Left hindlimb (tissue), 1 donor: ENCODE data around the gene NUTM2G.
"Not testable (repeated sequence)": the region's sequence is repeated elsewhere in the genome, so short reads cannot be mapped to it uniquely, and the experiment has no call there.

Experiments
- DNase-seq: peaks from one replicate; pipeline ENCODE4 v3.0.0-alpha.2; 2018

The NUTM2G gene, protein sequence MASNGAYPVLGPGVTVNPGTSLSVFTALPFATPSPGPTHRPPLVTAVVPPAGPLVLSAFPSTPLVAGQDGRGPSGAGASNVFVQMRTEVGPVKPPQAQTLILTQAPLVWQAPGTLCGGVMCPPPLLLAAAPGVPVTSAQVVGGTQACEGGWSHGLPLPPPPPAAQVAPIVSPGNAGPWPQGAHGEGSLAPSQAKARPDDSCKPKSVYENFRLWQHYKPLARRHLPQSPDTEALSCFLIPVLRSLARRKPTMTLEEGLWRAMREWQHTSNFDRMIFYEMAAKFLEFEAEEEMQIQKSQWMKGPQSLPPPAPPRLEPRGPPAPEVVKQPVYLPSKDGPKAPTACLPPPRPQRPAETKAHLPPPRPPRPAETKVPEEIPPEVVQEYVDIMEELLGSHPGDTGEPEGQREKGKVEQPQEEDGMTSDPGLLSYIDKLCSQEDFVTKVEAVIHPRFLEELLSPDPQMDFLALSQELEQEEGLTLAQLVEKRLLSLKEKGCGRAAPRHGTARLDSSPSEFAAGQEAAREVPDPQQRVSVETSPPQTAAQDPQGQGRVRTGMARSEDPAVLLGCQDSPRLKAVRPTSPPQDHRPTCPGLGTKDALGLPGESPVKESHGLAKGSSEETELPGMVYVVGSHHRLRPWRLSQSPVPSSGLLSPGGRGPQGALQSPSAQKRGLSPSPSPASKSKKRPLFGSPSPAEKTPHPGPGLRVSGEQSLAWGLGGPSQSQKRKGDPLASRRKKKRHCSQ

DNA sequence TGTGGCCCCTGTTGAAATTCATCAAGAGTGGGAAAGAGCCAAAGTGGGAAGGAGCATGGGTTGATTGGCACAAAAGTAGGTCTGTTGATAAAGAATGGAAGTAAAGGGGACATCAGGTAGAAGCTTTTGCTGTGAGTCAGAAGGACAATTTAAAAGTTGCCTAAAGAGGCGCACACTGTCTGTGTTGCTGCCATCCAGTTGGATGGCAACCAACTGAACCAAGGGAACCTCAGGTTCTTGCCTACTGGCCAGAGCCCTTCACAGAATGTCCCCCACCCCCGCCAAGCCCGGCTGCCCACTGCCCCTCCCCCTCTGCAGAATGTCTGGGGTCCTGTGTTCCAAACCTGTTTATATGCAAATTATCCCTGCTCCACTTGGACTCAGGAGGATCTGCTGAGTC lies at the start of gene NUTM2G:
TSS of gene NUTM2G (plus strand) at position 301 of the 400 bp plus-strand sequence. CDS start 182 bp downstream, outside the sequence.
- not testable (repeated sequence) for DNase-seq

DNA sequence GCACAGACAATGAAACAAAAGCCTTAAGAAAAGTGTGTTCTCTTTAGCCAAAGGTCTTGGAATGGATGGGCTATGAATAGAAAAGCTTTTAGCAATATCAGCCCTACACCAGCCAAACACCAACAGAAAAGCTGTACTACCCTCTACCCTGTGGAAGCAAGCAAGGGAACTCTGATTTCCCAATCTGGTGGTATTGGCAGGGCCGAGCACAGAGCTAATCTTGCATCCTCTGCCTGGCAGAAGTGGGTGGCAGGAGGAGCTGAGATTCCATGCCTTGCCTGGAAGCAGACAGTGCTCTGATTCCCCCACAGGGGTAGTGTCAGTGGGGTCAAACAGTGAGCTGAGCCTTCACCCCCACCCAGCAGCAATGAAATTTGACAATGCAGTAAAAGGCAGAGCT lies 44.7 kb upstream of the NUTM2G start:
- no peak for DNase-seq

DNA sequence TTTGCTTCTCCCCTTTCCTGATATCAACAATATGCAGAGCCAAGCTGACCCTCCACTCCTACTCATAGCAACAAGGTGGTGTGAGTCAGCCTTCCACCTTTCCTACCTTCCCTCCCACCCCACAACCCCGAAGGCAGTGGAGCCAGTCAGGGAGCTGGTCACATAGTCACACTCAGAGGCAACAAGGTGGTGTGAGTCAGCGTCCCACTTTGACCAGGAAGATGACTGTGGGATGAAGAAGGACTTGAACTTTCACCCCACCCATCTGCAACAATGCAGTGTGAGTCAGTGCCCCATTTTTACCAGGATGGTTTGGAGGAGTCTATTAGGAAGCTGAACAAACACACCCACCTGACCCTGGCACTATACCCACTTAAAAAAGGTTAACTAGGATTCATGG lies 44.2 kb upstream of the NUTM2G start:
- no peak for DNase-seq

DNA sequence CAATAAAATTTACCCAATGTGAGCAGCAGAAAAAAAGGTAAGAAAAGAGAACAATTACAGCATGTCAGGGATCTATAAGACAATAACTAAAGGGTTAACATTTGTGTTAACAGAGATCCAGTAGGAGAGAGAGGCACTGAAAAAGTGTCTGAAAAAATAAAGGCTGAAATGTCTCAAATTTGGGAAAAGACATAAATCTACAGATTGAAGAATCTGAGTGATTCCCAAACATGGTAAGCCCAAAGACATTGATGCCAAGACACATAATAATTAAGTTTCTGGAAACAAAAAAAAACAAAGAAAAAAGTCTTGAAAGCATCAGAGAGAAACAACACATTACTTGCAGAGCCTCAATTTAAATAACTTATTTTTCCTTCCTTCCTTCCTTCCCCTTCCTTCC lies 43.2 kb upstream of the NUTM2G start:
- DNase-seq: no peak

DNA sequence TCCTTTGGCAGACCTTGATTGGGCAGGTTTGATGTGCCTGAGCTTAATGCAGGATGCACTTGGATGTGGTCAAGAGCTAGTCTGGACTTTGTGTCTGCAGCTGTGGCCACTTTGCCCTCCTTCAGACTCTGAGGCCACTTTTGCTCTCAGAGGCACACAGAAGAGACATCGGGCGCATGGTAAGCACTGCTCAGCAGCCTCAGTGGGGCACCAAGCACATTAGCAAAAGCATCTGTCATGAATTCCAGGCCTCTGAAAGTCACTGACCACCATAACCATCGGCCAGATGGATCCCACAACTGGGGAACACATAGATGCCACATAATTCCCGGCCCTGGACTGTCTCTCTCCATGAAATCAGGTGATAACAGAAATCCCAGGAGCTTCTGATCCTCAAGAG lies 40.1 kb upstream of the NUTM2G start:
- DNase-seq: no peak

DNA sequence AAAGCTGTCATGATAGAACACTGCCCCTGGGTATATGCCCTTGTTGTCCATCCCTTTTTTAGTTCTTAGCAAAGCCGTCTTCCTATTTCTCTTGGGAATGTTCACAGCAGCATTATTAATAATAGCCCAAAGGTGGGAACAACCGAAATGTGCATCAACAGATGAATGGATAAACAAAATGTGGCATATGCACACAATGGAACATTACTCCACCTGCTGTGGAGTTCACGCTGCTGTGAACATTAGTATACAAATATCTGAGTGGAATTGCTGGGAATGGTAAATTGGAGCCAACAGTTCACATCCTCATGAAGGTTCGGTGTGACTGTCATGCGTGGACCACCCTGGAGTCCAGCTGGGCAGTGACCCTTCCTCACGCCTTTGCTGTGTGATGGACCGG lies 36.5 kb upstream of the NUTM2G start:
- no peak for DNase-seq

DNA sequence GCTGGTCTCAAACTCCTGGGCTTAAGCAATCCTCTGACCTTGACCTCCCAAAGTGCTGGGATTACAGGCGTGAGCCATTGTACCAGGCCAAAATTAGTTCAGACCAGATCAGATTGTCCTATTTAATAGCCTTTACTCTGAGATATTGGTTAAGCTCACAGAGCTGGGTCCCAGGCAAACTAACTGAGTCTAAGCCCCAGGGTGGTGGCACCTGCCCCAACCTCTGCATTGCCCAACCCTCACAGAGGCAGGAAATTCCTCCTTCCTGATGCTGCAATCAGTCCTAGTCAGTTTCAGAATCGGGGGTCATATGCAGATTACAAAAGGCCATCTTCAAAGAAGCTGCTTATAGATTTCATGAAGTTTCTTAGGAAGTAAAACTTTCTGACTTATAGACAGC lies 28.6 kb upstream of the NUTM2G start:
- DNase-seq: not testable (repeated sequence)

DNA sequence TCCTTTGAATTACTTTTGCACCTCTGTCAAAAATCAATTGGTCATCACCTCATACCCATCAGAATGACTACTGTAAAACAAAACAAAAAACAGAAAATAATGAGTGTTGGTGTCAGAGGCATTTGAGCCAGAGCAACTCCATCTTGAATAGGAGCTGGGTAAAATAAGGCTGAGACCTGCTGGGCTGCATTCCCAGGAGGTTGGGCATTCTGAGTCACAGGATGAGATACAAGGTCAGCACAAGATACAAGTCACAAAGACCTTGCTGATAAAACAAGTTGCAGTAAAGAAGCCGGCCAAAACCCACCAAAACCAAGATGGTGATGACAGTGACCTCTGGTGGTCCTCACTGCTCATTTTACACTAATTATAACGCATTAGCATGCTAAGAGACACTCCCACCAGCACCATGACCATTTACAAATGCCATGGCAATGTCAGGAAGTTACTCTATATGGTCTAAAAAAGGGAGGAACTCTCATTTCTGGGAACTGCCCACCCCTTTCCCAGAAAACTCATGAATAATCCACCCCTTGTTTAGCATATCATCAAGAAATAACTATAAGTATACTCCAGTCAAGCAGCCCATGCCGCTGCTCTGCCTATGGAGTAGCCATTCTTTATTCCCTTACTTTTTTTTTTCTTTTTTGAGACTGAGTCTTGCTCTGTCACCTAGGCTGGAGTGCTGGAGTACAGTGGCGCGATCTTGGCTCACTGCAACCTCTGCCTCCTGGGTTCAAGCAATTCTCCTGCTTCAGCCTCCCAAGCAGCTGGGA lies 23.5 kb upstream of the NUTM2G start:
- DNase-seq: not testable (repeated sequence)

DNA sequence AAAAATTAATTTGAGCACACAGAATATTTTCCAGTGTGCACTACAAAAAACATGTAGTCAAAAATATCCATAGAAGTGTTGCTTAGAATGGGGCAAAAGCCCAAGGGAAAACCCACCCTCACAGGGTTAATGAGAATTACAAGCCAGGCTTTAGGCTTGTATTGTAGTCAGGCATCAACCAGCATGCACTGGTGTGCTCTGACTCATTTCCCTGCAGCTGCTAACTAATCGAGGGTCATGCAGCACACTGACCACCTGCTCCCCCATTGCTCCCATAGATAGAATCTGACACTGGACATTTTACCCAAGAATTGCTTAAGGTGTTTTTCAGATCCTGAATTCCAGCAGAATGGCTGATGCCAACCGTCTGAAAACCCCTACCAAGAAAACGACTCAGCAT lies 20.2 kb upstream of the NUTM2G start:
- DNase-seq: not testable (repeated sequence)

DNA sequence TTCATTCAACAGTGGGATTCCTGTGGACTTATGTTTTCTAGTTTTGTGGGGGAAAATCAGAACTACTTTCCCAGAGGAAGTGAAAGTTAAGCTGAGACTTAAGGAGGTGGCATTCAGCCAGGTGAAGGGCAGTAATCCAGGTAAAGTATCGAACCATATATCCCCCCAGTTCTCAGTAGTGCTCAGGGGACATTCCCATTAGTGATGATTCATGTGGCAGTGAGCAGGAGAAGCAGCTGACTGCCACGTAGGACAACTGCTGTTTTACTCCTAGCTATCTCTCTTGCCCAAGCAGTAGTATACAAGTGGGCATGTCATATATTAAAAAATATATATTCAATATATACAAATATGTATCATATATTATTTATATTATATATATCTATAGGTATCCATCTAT lies 13.1 kb upstream of the NUTM2G start:
- not testable (repeated sequence) for DNase-seq

DNA sequence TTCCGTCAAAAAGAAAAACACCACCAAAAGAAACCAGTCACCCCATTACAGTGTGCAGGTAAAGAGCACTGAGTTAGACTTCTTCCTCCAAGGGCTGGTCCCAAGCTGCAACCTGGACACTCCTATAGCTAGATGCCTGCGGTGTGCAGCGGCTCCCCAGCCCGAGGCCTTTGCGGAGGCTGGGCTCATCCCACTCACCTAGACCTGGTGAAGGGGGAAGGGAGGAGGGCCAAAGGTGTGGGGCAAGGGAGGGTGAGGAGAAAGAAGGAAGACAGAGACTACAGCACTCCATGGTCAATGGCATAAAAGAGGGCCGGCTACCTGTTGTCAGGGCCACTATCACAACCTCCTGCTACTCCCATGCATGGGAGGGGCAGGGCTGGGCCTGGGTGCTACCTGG lies 12.1 kb upstream of the NUTM2G start:
- DNase-seq: not testable (repeated sequence)

DNA sequence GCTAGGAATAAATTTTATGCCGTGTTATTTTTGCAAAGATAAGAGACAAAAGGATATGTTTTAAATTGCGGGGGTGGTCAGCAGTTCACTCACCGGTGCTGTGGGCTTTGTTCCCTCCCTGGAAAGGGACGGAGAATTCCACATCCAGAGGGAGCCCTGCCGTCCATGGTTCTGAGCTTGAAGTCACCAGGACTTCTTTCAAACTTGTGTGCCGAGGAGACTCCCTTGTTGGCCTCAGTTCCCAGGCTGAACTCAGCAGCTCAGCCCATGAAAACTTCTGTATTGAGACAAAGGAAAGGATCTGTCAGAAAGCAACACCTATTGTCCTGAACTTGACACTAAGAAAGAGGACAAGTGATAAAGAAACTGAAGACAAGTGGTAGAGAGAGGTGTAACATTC lies 10.1 kb upstream of the NUTM2G start:
- DNase-seq: not testable (repeated sequence)

DNA sequence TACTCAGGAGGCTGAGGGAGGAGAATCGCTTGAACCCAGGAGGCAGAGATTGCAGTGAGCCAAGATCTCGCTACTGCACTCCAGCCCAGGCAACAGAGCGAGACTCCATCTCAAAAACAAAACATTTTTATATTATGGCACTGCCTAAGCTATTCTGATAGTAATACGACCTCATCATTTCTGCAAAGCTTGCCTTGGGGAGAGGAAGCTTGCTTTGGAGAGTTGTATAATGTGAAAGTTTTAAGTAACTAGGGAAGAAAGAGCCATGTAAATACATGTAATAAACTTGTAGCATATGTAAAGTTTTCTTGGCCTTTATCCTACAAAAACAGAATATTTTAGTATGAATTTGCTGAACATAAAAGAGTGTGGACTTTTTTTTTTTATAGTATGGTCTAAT lies 7.8 kb upstream of the NUTM2G start:
- not testable (repeated sequence) for DNase-seq

DNA sequence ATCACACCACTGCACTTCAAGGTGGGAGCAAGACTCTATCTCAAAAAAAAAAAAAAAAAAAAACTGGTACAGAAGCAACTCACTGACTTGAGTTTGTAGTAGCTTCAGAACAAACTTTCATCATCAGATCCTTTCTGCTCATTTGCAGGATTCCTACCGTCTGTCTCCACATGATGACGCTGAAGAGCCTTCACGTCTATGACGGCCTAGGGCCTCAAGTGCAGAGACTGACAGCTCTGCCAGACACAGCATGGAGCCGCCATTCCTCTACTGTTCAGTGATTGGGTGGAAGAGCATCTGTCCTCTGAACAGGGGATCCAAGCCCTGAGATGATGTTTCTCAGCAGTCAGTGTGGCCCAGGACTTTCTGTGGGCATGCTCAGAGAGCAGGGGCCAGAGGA lies 3.1 kb upstream of the NUTM2G start:
- DNase-seq: not testable (repeated sequence)

DNA sequence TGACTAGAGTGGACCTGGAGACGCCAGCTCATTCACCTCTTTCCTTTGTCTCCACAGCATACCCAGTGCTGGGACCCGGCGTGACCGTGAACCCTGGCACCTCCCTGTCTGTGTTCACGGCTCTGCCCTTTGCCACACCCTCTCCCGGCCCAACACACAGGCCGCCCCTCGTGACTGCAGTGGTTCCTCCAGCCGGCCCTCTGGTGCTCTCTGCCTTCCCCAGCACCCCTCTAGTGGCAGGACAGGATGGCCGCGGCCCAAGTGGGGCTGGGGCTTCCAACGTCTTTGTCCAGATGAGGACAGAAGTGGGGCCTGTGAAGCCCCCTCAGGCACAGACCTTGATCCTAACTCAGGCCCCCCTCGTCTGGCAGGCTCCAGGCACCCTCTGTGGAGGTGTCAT lies 3.0 kb downstream of the NUTM2G start:
- not testable (repeated sequence) for DNase-seq

DNA sequence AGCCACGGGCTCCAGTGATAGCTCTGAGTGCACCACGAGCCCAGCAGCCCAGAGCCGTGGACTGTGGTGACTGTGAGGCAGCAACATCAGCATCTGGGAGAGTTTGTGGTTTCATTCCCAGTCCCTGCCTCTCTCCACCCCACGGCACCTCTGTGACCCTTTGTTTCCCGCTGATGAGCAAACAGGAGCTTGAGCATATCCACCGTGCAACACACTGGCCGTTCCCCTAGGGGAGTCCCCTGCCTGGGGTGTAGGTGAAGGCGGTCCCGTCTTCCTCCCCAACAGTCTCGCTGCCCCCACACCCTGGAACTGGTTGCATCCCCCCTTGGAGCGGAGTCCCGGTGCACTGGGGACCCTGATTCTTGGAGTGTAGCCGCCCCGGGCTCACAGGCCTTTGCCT lies 5.5 kb downstream of the NUTM2G start:
- not testable (repeated sequence) for DNase-seq

DNA sequence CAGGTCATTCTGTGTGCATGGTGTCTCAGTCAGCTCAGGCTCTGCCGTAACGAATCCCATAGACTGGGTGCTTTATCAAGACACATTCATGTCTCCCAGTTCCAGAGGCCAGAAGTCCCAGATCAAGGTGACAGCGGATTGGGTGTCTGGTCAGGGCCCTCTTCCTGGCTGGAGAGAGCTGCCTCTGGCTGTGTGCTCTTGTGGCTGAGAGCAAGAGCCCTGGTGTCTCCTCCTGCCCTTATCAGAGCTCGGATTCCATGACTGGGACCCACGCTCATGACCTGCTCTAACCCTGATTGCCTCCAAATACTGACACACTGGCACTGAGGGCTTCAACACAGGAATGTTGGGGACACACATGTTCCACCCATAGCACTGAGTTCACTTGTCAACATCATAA lies 6.1 kb downstream of the NUTM2G start:
- not testable (repeated sequence) for DNase-seq

DNA sequence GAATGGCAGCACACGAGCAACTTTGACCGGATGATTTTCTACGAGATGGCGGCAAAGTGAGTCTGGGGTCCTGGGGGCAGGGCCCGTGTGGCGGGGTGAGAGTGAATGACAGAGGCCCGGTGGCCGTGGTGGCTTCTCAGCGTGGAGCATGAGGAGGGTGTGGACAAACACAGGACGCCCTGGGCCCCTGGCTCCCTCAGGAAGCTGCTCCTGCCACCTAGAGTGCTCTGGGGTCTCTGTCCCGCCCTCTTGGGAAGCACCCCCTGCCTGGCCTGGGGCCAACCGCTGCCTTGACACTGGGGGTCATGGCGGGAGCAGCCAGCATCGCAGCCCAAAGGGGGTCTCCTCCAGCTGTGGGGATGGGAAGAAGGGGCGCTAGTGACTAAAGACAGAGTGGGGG lies 6.8 kb downstream of the NUTM2G start:
- peak; percentile 29 for DNase-seq

DNA sequence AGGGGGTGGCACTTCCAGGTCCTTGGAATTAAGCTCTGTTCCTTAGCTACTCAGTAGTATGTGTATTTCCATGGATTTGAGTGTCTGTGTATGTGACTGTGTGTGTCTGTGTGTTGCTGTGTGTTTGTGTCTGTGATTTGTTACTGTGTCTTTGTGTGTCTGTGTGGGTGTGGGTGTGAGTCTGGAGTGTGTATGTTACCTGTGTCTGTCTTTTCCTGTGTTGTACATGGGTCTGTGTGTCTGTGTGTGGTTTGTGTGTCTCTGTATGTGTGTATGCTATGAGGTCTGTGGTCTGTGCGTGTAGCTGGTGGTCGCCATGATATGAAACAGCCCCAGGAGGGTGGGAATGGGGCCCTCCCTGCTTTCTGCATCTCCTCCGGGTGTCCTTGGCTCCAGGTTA lies 8.8 kb downstream of the NUTM2G start:
- DNase-seq: not testable (repeated sequence)

DNA sequence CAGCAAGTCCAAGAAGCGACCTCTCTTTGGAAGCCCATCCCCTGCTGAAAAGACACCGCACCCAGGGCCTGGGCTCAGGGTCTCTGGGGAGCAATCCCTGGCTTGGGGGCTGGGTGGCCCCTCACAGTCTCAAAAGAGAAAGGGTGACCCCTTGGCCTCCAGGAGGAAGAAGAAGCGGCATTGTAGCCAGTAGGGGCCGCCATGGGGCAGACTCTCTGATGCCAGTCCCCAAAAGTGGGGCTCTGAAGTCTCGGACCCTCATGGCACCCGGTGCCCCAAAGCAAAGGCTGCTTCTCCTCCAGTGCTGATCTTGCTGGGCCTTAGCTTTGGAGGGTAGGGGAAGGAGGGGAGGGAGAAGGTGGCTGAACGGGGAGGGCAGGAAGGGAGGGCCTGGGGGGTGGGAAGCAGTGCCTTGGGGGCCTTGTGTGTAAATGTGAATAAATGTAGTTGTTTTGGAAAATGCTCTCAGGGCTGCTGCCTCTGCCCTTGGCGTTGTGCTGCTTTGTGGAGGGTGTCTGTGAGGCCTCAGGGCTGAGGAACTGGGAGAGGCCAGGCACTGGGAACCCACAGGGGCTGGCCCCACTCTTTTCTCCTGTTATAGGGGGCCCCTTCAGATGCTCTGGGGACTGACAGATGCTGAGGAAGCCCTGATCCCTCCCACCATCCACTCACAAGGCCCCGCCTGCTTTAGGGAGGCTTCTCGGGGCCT lies 10.5 kb downstream of the NUTM2G start:
- DNase-seq: not testable (repeated sequence)

DNA sequence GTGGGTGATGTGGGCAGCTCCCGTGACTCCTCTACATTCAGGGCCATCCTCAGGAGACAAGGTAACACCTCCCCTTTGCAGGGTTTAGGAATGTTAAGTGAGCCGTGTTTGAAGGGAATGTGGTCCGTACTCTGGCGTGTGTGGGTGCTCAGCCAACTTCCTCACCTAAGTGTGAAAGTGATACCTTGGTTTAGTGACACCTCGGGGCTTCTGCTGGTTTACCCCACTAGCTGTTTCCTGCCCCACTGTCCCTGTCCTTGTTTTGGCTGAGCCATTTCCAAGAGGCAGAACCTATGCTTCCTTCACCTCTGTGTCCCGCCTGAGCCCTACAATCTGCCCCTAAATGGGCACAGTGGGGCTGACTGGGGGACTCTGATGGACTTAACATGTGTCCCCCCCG lies 12.3 kb downstream of the NUTM2G start:
- not testable (repeated sequence) for DNase-seq

DNA sequence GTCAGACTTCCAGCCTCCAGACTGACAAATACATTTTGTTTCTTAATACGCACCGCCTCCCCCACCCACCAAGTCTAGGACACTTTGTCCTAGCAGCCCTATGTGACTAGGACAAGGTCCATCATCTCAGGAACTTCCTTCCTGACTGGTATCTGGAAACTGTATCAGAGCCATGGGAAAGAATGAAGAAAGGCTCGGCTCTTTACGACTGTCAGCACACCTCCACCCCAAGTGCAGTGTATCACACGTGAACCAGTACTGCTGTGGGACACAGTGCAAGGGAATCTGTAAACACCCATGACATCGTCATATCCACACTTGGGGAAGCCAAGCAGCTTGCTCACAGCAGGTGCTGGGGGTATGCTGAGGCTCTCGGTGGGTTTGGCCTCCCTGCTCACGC lies 13.0 kb downstream of the NUTM2G start:
- not testable (repeated sequence) for DNase-seq

DNA sequence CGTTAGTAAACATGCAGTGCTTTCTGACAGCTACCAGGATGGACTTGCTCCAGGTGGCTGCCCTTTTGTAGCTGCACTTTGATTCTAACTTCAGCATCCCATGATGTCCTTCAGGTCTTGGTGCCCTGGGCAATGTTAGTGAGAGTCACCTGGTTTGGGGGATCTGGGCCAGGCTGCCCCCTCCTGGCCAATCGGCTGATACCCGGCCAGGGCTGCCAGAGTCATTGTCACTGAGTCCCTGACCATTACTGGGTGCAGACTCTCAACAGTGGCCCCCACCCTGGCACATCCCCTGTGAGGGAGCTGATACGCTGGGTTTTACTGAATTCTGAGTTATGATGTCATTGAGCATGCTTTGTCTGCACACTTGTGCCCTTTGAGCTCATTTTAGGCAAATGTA lies 13.5 kb downstream of the NUTM2G start:
- DNase-seq: not testable (repeated sequence)
